Neutrophil (primary cell): Measurements from ENCODE around the gene ZMYND8.

Source experiments
- H3K27ac ChIP-seq: fragments of 200-600 bp; sonication (generic); 2 replicates; pipeline ENCODE4 v1.5.1; 2016; ENCODE audit warnings: mild to moderate bottlenecking, moderate library complexity
- H3K27me3 ChIP-seq: fragments of 200-600 bp; sonication (generic); 2 replicates; pipeline ENCODE4 v1.6.0; 2016; ENCODE audit warnings: mild to moderate bottlenecking
- H3K36me3 ChIP-seq: fragments of 200-600 bp; sonication (generic); 2 replicates; pipeline ENCODE4 v1.5.1; 2017
- H3K4me1 ChIP-seq, 2 experiments: fragments of 200-600 bp in 1 of 2; sonication (generic) in 1 of 2; 1 replicate in 1 of 2; 2 replicates in 1 of 2; pipeline versions ENCODE4 v1.5.1 to v1.6.1; 2013 to 2016; ENCODE audit warnings: low read depth in 1 of 2, low read length in 1 of 2, mild to moderate bottlenecking in 1 of 2, moderate library complexity in 1 of 2; ENCODE audit not compliant: control insufficient read depth in 1 of 2, insufficient read depth in 1 of 2
- H3K4me3 ChIP-seq, 2 experiments: fragments of 200-600 bp in 1 of 2; sonication (generic) in 1 of 2; 1 replicate in 1 of 2; 2 replicates in 1 of 2; pipeline ENCODE4 v1.5.1; 2013 to 2016; ENCODE audit warnings: low read depth in 1 of 2, low read length in 1 of 2, mild to moderate bottlenecking in 1 of 2, moderate library complexity in 1 of 2
- H3K9me3 ChIP-seq: fragments of 200-600 bp; sonication (generic); 2 replicates; pipeline ENCODE4 v1.5.1; 2016
- TF ChIP-seq, protein P1 (sequence below): fragments of 200-600 bp; sonication (generic); IDR thresholded peaks from 2 replicates; pipeline ENCODE4 v1.5.1; 2016; ENCODE audit warnings: antibody characterized with exemption

The ZMYND8 gene

DNA sequence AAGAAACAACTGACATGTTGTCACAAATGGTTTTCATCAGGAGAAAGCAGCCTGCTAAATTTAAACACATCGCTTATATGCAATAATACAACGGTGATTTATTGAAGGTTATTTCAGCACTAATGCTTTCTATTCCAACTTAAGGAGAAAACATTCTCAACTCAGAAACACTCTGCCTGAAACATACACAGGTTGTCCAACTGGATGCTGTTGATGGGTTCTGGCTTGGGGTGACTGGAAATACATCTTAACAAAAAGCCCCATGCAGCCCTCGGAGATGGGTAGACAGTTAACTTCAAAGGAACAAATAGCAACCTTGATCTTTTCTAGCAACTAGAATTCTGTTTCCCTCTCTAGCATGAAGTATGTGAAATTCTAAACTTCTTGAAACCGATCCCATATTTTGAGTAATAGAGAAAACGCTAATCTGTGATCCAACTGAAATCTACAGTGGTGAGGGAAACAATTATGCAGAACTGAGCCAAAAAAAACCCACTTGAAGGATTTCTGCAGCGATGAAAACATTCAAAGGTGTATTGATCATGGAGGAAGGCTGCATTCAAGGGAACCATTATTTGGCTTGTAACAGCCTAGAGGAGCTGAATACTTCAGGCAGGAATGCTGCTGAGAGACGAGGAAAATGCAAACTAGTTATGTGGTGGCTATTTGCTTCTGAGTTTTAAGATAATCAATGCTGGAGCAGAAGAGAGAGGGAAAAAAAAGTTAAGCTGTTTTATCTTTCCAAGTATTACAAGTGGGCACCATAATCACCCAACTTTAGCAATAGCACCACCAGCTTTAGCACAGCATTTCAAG is 6.9 kb downstream of the ZMYND8 start:
- Histone ChIP-seq H3K27ac (peak overlapping the region; percentile 13), H3K27me3 (no peaks in the 10 kb centered on the region), H3K4me1 (peaks cover 53% of the 10 kb centered on the region in 2 experiments), H3K36me3 (peaks cover 22% of the 10 kb centered on the region), H3K4me3 (no peak overlapping the region), H3K9me3 (no peaks in the 10 kb centered on the region)
- TF ChIP-seq, protein P1, sequence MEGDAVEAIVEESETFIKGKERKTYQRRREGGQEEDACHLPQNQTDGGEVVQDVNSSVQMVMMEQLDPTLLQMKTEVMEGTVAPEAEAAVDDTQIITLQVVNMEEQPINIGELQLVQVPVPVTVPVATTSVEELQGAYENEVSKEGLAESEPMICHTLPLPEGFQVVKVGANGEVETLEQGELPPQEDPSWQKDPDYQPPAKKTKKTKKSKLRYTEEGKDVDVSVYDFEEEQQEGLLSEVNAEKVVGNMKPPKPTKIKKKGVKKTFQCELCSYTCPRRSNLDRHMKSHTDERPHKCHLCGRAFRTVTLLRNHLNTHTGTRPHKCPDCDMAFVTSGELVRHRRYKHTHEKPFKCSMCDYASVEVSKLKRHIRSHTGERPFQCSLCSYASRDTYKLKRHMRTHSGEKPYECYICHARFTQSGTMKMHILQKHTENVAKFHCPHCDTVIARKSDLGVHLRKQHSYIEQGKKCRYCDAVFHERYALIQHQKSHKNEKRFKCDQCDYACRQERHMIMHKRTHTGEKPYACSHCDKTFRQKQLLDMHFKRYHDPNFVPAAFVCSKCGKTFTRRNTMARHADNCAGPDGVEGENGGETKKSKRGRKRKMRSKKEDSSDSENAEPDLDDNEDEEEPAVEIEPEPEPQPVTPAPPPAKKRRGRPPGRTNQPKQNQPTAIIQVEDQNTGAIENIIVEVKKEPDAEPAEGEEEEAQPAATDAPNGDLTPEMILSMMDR = no peak

DNA sequence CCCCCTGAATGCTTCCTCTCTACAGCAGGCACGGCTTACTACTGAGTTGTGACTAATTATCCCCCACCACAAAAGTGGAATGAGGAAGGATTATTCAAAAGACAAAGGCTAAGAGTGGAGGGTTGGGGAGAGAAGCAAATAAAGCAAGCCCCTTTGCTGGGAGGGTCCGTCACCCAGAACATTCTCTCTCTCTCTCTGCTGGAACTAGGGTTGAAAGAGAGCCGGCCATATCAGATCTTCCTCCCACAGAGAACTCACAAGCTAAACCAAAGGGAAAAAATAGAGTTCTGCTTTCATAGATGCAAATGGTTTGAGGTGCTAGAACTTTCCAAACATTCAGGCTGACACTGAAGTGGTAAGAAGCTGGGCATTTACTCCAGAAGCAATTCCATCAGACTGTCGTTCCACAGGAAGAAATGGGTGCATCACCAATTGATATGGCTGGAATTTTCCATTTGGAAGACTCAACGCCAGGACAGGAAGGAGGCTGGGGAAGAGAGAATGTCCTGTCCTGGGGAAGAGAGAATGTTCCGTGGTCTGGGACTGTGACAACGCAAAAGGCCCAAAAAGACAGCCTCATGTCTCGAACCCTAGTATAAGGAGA is 7.9 kb downstream of the ZMYND8 start:
- Histone ChIP-seq H3K9me3 (no peaks in the 10 kb centered on the region), H3K27me3 (no peaks in the 10 kb centered on the region), H3K4me1 (peaks cover 43 to 44% of the 10 kb centered on the region in 2 experiments), H3K36me3 (peaks cover 24% of the 10 kb centered on the region), H3K27ac (peak overlapping the region; percentile 9), H3K4me3 (no peak overlapping the region)
- TF ChIP-seq, protein P1 = no peak

DNA sequence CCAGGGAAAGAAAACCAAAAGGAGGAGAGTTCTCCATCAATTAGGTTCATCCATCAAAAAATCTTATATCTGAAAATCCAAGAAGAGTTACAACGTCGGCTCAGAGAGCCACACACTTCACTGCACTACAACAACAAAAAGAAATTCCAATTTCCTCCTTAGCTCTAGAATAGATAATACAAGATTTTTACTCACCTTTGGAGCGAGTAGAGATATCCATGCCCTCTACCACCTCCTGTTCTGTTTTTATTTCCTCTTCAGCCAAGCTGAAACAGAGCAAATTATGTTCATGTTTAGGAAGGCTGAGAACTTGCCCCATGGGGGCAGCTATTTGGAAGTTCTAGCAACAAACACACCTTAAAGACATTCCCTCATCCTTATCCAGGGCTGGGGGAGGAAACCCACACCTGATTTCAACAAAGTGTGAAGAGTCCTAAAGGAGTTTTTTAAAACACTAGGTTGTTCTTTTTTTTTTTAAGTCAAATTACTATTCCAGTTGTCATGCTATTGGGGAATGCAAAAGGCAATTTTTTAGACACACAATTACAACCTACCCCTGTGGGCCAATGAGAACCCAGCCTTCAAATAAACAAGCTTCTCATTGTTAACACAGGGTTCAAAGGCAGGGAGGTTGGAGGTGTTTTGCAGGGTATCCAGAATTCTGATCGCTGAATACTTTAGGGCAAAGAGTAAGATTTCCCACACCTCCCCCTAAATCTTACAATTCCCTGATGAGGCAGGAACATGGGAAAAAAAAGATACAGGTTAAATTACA is 8.7 kb downstream of the ZMYND8 start:
- Histone ChIP-seq H3K36me3 (peaks cover 24% of the 10 kb centered on the region), H3K9me3 (no peaks in the 10 kb centered on the region), H3K4me3 (no peak overlapping the region), H3K27ac (no peak overlapping the region), H3K4me1 (peaks cover 35 to 36% of the 10 kb centered on the region in 2 experiments), H3K27me3 (no peaks in the 10 kb centered on the region)
- TF ChIP-seq, protein P1 = no peak

DNA sequence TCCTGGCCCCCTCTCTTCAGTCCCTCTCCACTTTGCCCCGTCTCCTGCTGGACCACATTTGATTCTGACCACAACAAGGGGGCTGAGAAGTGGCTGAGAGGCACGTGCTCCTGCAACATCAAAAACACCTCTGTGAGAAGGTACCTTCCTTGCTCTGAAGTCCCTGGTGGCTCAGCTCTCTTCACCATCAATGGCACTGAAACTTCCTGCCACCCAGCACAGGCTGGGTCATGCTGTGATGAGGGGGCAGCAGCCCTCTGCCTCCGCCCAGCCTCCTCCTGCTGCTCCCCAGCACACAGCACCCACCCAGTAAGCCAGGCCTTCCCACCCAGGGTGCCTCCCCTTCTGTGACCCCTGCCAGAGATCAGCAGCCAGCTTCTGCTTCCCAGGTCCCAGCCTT is 10.3 kb downstream of the ZMYND8 start:
- H3K4me3 ChIP-seq = no peak overlapping the region
- H3K27me3 ChIP-seq = no peaks in the 10 kb centered on the region
- H3K9me3 ChIP-seq = no peaks in the 10 kb centered on the region
- H3K4me1 ChIP-seq = peaks cover 19% of the 10 kb centered on the region in 2 experiments
- TF ChIP-seq, protein P1 = no peak
- peaks cover 24% of the 10 kb centered on the region for H3K36me3 ChIP-seq
- H3K27ac ChIP-seq = no peak overlapping the region

DNA sequence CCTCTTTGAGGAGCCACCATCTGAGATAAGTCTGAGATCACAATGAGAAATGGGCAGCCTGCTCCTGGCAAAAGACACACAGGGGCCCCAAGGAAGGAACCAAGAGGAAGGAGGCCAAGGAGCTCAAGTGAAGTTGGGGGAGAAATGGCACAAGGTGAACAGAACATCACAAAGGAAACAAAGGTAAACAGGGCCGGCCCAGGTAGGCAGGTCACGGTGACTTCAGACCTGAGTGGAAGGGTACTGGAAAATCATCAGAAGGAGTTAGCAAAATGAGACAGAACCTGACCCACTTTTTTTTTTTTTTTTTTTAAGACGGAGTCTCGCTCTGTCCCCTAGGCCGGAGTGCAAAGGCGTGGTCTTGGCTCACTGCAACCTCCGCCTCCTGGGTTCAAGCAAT is 11.3 kb downstream of the ZMYND8 start:
- Histone ChIP-seq H3K4me1 (peaks cover 9 to 10% of the 10 kb centered on the region in 2 experiments), H3K27ac (no peak overlapping the region), H3K36me3 (peaks cover 24% of the 10 kb centered on the region), H3K4me3 (no peak overlapping the region), H3K27me3 (no peaks in the 10 kb centered on the region), H3K9me3 (no peaks in the 10 kb centered on the region)
- TF ChIP-seq, protein P1 = no peak
